Activated CD4-positive, CD25-positive, alpha-beta regulatory T cell treated with anti-CD3 and anti-CD28 coated beads, Interleukin-2, amount 50 U/mL, for 72 hours (primary cell): ENCODE measurements around the gene ARL15.
"Not testable (repeated sequence)": the region's sequence is repeated elsewhere in the genome, so short reads cannot be mapped to it uniquely, and the experiment has no call there.

ENCODE experiments used
- DNase-seq: peaks from one replicate; pipeline ENCODE4 v3.0.0; 2021

The ARL15 gene

GRCh38 chr5:53879708-53880323 is 430.6 kb downstream of the ARL15 start:
- no peak for DNase-seq

- DNase-seq: no peak
Measured at GRCh38 chr5:53878015-53878414, 432.4 kb downstream of the ARL15 start.

GRCh38 chr5:53877243-53877642 is 433.1 kb downstream of the ARL15 start:
- no peak for DNase-seq

DNA sequence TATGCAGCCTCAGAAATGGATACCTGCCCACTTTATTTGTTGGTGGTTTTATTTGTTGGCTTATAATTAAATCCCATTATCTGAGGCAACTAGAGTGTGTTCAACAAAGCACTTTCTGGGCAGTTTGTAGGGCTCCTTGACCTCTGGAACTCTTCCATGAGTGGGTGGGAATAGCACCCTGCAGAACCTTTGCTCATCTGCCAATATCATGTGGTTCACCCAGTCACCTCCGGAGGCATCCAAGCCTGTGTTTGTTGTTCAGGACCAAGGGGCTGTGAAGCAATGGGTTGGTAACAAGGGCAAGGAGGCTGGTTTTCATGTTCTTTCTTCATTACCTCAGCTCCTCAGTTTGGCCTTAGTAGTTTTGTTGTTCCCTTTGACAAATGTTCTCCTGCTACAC is 436.0 kb downstream of the ARL15 start:
- no peak for DNase-seq

DNA sequence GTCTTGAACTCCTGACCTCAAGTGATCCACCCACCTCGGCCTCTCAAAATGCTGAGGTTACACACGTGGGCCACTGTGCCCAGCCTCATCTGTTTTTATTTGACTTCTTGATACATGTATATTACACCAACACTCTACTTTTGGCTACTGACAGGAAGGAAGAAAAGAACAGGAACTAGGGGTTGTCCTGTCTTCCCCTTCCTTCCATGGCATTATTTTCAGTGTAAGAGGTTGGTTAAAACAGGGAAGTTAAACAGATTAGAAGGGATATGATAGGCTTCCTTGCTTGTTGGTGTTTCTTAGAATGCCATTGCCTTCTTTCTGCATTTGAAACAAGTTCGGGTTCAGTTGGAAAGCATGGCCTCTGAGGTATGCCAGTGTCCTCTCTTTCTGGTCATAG is 437.1 kb downstream of the ARL15 start:
- DNase-seq: no peak

- DNase-seq: no peak
Measured at GRCh38 chr5:53871775-53872174, 438.6 kb downstream of the ARL15 start.

GRCh38 chr5:53871050-53871449 is 439.3 kb downstream of the ARL15 start:
- DNase-seq: no peak

GRCh38 chr5:53858700-53859456 is 451.5 kb downstream of the ARL15 start:
- no peak for DNase-seq

GRCh38 chr5:53856506-53856905 is 453.9 kb downstream of the ARL15 start:
- DNase-seq: no peak

- DNase-seq: not testable (repeated sequence)
Measured at GRCh38 chr5:53836851-53837430, 473.4 kb downstream of the ARL15 start.

DNA sequence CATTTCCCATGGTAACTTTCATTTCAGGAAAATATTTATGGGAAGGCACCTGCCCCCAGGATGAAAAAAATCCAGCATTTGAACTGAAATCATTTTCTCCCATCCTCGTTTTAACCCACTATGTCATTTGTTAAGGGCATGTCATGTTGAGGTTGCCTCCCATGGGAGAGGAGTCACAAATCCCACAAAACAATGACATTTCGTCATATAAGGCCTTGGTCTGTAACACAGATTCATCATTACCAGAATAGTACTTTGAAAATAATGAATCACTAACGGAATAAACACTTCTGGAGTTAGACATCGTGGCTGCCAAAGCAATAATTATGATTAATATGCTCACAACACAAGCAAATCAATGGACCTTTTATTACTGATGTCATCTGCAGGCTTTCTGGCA is 475.9 kb downstream of the ARL15 start:
- DNase-seq: no peak
